Measurements from ENCODE around the gene SF3A1. TPM values are rescaled to one million over a fixed set of nuclear protein-coding genes. Genes with fewer than 3 reads are reported as not detected.

Gene SF3A1, protein sequence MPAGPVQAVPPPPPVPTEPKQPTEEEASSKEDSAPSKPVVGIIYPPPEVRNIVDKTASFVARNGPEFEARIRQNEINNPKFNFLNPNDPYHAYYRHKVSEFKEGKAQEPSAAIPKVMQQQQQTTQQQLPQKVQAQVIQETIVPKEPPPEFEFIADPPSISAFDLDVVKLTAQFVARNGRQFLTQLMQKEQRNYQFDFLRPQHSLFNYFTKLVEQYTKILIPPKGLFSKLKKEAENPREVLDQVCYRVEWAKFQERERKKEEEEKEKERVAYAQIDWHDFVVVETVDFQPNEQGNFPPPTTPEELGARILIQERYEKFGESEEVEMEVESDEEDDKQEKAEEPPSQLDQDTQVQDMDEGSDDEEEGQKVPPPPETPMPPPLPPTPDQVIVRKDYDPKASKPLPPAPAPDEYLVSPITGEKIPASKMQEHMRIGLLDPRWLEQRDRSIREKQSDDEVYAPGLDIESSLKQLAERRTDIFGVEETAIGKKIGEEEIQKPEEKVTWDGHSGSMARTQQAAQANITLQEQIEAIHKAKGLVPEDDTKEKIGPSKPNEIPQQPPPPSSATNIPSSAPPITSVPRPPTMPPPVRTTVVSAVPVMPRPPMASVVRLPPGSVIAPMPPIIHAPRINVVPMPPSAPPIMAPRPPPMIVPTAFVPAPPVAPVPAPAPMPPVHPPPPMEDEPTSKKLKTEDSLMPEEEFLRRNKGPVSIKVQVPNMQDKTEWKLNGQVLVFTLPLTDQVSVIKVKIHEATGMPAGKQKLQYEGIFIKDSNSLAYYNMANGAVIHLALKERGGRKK
- total RNA-seq, result 12.0 and 44.5 TPM in 2 replicates

DNA sequence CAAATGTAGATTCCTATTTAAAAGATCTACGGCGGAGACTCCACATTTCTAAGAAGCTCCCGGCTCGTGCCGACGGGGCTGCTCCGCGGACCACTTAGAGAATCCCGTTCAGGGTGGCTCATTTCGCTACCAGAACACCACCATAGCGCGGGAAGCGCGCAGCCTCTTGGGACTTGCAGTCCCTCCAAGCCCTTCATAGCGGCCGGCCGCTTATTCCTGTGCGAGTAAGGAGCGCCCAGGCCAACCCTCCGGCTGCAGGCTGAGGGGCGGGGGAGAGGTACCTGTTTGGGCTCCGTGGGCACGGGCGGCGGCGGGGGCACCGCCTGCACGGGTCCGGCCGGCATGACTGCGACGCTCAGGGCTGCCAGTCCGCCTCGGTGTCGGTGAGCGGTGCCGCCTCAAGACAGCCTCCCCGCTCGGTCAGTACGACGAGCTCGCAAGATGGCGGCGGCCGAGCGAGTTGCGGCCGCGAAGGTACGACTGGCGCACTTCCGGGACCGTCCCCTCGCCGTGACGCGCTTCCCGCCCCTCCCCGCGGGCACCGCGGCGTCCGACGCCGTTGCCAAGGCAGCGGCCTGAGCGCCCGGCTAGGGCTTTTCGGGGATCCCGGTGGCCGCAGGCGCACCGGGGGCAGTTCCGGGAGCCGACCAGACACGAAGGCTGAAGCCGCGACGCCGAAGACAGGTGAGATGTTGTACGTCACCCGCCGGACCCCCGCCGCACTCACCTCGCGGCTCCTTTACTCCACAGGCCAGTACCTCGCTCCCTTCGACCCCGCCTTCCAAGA, at the start of gene SF3A1, which contains the start of gene CCDC157:
SF3A1 (minus strand) TSS at position 446 of the 787 bp plus-strand sequence; CDS start at position 344, 102 bp downstream.
CCDC157 (plus strand) TSS at position 559 of the 787 bp plus-strand sequence. CDS start 8,994 bp downstream, outside the sequence.

DNA sequence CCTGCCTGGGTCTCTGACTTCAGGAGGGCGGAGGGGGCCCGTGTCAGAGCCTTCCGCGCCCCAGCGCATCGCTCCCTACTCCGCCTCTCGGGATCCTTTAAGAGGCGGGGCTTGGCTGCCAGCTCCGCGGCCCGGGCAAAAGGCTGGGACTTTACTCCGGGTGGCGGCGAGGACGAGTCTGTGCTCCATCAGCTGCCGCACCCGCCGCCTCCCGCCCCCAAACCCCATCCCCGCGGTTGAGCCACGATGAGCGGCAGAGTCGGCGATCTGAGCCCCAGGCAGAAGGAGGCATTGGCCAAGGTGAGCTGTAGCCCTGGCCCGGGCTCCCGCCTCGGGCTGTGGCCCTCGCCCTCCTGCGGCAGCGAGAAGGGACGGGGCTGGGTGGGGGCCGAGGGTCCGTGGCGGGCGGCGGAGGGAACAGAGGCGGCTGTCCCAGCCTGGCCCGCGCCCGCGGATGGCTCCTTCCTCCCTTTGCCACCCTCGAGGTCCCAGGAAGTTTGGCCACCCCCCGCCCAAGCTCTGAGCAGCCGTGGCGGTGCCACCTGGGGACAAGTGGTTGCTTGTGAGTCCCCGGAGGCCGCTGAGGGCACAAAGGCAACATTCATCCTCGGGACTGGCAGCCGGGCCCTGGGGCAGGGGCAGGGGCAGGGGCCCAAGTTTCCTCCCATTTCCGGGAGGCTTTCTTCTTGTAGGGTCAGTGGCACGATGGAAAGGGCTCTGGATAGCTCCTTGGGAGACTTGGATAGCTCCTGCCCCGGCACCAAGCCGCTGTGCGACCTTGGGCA, 40.4 kb upstream of the SF3A1 start, which contains the start of gene SEC14L2:
SEC14L2 (plus strand) TSS at position 148 of the 785 bp plus-strand sequence; CDS start at position 247, 99 bp downstream.

DNA sequence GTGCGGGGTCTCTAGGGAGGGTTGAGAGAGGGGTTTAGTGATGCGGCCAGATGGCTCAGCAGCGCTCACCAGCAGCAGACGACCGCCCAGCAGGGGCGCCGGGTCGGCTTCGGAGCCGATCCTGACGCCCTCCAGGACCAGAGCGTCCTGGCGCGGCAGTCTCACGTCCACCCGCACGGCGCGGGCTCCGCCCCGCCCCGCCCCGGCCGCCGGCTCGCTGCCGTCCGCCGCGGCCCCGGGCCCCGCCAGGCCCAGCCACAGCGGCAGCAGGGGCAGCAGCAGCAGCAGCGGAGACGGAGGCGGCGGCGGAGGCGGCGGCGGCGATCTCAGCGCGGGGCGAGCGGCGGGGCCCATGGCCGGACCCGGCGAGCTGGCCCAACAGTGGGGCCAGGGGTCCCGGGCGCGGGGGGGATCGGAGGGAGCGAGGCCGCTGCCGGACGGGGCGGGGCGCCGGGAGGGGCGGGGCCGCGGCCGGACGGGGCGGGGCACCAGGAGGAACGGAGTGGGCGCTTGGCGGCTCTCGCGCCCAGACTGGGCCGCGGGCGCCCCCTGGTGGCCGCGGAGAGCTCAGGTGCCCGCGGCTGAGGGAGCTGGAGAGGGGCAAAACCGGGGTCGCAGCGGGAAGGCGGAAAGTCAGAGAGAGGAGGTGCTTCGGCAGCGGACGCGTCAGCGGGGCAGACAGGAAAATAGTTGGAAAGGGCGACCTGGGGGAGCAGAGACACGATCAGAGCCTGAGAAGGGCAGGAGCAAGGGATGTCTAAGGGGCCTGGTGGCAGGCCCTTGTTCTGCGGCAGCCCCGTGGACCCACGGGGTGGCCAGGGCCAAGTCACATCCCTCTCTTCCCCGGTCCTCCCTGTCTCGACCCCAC, 30.5 kb upstream of the SF3A1 start, which contains the start of gene RNF215:
RNF215 (minus strand) TSS at position 452 of the 868 bp plus-strand sequence; CDS start at position 354, 98 bp downstream.

DNA sequence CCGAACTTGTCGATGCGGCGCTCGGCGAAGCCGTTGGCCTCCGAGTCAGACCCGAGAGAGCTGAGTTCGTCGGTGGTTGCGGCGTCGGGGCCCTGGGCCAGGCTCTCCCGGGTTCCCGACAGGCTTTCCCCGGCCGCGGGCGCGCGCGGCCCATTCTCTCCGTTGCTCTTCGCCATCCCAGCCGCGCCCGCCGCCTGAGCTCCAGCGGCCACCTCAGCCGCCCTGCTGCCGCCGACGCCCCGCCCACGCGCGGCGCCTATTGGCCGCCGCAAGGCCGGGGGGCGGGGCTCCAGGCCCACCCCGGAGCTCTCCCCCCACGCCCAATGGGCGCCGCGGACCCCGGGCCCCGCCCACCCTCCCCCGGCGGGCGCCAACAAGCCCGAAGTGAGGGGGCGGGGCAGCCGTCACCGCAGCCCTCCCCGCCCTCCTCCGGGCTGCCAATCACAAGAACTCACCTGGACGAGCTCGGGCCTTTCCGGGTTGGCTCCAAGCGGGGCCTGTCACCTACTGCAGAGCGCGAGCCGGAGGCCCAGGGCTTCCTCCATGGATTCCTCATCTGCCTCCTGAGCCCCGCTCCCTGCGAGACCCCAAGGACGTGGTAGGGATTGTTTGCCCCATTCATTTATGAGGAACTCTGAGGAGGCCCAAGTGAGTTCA, 29.9 kb downstream of the SF3A1 start, which contains the start of gene TBC1D10A:
TBC1D10A (minus strand) TSS at position 236 of the 657 bp plus-strand sequence; CDS start at position 176, 60 bp downstream.

DNA sequence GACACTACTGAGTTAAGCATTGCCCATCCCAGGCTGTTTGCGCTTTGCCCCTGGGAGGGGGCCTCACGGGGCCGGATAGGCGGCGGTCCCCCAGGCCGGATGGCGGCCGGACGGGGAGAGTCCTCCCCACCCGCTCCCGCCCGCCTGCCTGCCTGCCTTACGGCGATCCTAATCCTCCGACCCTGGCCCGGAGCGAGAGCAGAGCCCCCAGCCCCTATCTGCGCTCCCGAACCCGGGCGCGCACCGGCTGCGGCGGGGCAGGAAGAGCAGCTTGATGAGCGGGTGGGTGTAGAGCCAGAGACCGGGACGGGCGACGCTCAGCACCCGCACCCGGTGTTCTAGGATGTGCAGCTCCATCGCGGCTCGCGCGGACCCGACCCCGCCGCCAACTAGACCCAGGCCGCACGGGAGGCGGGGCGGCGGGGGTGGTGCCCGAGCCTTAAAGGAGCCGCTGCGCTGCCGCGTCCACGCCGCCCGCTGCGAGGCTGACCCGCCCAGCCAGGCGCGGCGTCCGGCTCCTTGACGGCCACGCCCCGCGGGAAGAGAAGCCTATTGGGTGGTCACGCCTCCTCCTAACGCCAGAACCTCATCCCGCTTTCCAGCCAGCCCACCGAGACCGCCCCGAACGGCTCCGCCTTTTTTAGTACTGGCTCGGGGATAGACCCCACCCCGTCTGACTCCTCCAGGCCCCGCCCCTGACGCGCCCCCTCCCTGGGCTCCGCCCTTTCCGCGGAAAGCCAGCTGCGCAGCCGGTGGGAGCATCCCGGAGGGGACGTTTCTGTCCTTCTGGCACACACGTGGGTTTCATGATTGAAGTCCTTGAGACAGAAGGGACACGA, 67.3 kb downstream of the SF3A1 start, which contains the start of gene CASTOR1:
CASTOR1 (minus strand) TSS at position 365 of the 839 bp plus-strand sequence; CDS start at position 357, 8 bp downstream.

Other genes with a start within 250 kb of the SF3A1 start
- gene LIF, start 110.1 kb downstream of the SF3A1 start, total RNA-seq, result 0.68 and 6.1 TPM in 2 replicates
- gene OSM, start 90.0 kb downstream of the SF3A1 start, total RNA-seq, result not detected in 2 replicates
- 1.7 and 12.2 TPM in 2 replicates for gene CASTOR1, start 67.4 kb downstream of the SF3A1 start, total RNA-seq
- 10.3 and 23.1 TPM in 2 replicates for gene TBC1D10A, start 30.0 kb downstream of the SF3A1 start, total RNA-seq
- 0.34 and 1.1 TPM in 2 replicates for gene CCDC157, start 113 bp upstream of the SF3A1 start, total RNA-seq
- 9.2 and 14.9 TPM in 2 replicates for gene RNF215, start 30.5 kb upstream of the SF3A1 start, total RNA-seq
- 17.4 and 67.0 TPM in 2 replicates for gene SEC14L2, start 40.1 kb upstream of the SF3A1 start, total RNA-seq
- 10.6 and 17.8 TPM in 2 replicates for gene MTFP1, start 68.9 kb upstream of the SF3A1 start, total RNA-seq
- not detected in 2 replicates for gene SEC14L3, start 115.1 kb upstream of the SF3A1 start, total RNA-seq
- 0.36 TPM in 1 of 2 replicates, not detected in the other for gene SEC14L4, start 148.8 kb upstream of the SF3A1 start, total RNA-seq
- gene SEC14L6, start 189.8 kb upstream of the SF3A1 start, total RNA-seq, result 0.14 TPM in 1 of 2 replicates, not detected in the other
- 0.07 and 0.34 TPM in 2 replicates for gene GAL3ST1, start 217.8 kb upstream of the SF3A1 start, total RNA-seq
- gene PES1, start 235.0 kb upstream of the SF3A1 start, total RNA-seq, result 92.6 and 95.3 TPM in 2 replicates

Measured in nasal cavity respiratory epithelium epithelial cell of viscerocranial mucosa (primary cell).